ENCODE results near the gene SNRPD2.

Gene SNRPD2

GRCh38 chr19:45717983-45718650 is 26.4 kb upstream of the SNRPD2 start:
- H3K4me3 ChIP-seq (ENCODE audit: low read depth, low read length), result peak overlapping the region; percentile 74
- no peak for DNase-seq (ENCODE audit: low read depth)
- no peak for TF ChIP-seq CTCF (IDR thresholded peaks at IDR 0.05; ENCODE audit: insufficient read depth, low read depth, low read length, missing control alignments)

- peak; percentile 15 for TF ChIP-seq CTCF (IDR thresholded peaks at IDR 0.05; ENCODE audit: insufficient read depth, low read depth, low read length, missing control alignments)
- DNase-seq (ENCODE audit: low read depth), result peak; percentile 100
- peak overlapping the region; percentile 91 for H3K4me3 ChIP-seq (ENCODE audit: low read depth, low read length)
Observed at GRCh38 chr19:45717131-45717982, 25.6 kb upstream of the SNRPD2 start.

- H3K4me3 ChIP-seq (ENCODE audit: low read depth, low read length), result peak overlapping the region; percentile 91
- TF ChIP-seq CTCF (IDR thresholded peaks at IDR 0.05; ENCODE audit: insufficient read depth, low read depth, low read length, missing control alignments), result no peak
- no peak for DNase-seq (ENCODE audit: low read depth)
Observed at GRCh38 chr19:45716359-45717130, 24.8 kb upstream of the SNRPD2 start.

GRCh38 chr19:45715139-45715538 is 23.4 kb upstream of the SNRPD2 start:
- H3K4me3 ChIP-seq (ENCODE audit: low read depth, low read length), result no peak overlapping the region
- no peak for DNase-seq (ENCODE audit: low read depth)
- TF ChIP-seq CTCF (IDR thresholded peaks at IDR 0.05; ENCODE audit: insufficient read depth, low read depth, low read length, missing control alignments), result no peak

- no peak overlapping the region for H3K4me3 ChIP-seq (ENCODE audit: low read depth, low read length)
- TF ChIP-seq CTCF (IDR thresholded peaks at IDR 0.05; ENCODE audit: insufficient read depth, low read depth, low read length, missing control alignments), result no peak
- no peak for DNase-seq (ENCODE audit: low read depth)
Observed at GRCh38 chr19:45713141-45713540, 21.4 kb upstream of the SNRPD2 start.

GRCh38 chr19:45712699-45713067 is 20.9 kb upstream of the SNRPD2 start:
- no peak for TF ChIP-seq CTCF (IDR thresholded peaks at IDR 0.05; ENCODE audit: insufficient read depth, low read depth, low read length, missing control alignments)
- no peak for DNase-seq (ENCODE audit: low read depth)
- H3K4me3 ChIP-seq (ENCODE audit: low read depth, low read length), result no peak overlapping the region
